ENCODE measurements around the gene FICD. TPM values are rescaled to one million over a fixed set of nuclear protein-coding genes. Genes with fewer than 3 reads are reported as not detected.

FICD gene
- total and polyA plus RNA-seq, 8 donors: 7.5 to 16.9 (median 10.6) TPM

DNA sequence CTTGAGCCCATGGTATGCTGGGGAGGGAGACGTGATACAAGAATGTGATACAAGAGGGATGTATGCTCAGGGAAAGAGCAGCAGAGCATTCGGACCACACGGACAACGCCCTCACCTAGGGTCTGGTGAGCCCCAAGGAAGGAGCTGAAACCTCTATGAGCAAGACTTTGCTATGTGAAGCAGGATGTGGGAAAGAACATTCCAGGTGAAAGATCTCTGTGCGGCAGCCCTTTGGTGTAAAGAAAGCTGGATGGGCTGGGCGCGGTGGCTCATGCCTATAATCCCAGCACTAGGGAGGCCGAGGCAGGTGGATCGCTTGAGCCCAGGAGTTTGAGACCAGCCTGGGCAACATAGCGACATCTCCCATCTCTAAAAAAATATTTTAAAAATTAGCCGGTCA lies 16.9 kb upstream of the FICD start:
- peaks cover 0 to 3% (median 0%) of the 10 kb centered on the region in 4 donors for H3K9me3 ChIP-seq
- ATAC-seq (no peak), DNase-seq (no peak), FAIRE-seq (no peak)
- no peaks in the 10 kb centered on the region for H3K36me3 ChIP-seq
- H3K4me1 ChIP-seq: no peaks in the 10 kb centered on the region
- TF ChIP-seq, protein P1, sequence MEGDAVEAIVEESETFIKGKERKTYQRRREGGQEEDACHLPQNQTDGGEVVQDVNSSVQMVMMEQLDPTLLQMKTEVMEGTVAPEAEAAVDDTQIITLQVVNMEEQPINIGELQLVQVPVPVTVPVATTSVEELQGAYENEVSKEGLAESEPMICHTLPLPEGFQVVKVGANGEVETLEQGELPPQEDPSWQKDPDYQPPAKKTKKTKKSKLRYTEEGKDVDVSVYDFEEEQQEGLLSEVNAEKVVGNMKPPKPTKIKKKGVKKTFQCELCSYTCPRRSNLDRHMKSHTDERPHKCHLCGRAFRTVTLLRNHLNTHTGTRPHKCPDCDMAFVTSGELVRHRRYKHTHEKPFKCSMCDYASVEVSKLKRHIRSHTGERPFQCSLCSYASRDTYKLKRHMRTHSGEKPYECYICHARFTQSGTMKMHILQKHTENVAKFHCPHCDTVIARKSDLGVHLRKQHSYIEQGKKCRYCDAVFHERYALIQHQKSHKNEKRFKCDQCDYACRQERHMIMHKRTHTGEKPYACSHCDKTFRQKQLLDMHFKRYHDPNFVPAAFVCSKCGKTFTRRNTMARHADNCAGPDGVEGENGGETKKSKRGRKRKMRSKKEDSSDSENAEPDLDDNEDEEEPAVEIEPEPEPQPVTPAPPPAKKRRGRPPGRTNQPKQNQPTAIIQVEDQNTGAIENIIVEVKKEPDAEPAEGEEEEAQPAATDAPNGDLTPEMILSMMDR (IDR thresholded peaks at IDR 0.05): no peak
- 70 to 79% methylated on average over 11 of the region's 11 CpGs for WGBS, 2 donors
- intact Hi-C loops (cut with DNase I): no loop called here
- no peaks in the 10 kb centered on the region for H3K27me3 ChIP-seq
- H3K4me3 ChIP-seq: no peak overlapping the region
- no peak overlapping the region for H3K27ac ChIP-seq

DNA sequence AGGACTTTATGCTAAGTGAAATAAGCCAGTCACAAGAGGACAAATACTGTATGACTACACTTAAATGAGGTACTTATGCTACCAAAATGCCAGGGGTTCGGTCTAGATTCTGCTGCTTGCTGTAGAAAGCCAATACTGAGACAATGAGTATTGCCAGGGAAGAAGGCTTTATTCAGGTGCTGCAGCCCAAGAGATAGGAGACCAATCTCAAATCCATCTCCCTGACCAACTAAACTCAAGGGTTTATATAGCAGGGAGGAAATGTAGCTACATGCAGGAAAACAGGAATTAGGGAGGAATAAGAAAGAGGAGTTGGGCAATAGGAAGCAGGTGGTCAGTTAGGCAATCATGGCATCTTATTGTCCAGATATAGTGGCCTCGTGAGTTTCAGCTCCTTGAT lies 12.2 kb upstream of the FICD start:
- intact Hi-C loops (cut with DNase I): no loop called here
- ATAC-seq (no peak), DNase-seq (no peak), FAIRE-seq (no peak)
- Histone ChIP-seq H3K36me3 (no peaks in the 10 kb centered on the region), H3K4me1 (no peaks in the 10 kb centered on the region), H3K4me3 (no peak overlapping the region), H3K27ac (no peak overlapping the region), H3K27me3 (peaks cover 0 to 3% (median 1%) of the 10 kb centered on the region in 4 donors), H3K9me3 (peaks cover 0 to 6% (median 0%) of the 10 kb centered on the region in 4 donors)
- TF ChIP-seq, protein P1 (IDR thresholded peaks at IDR 0.05): no peak
- WGBS, 2 donors: 48 to 56% methylated on average over 2 of the region's 2 CpGs

DNA sequence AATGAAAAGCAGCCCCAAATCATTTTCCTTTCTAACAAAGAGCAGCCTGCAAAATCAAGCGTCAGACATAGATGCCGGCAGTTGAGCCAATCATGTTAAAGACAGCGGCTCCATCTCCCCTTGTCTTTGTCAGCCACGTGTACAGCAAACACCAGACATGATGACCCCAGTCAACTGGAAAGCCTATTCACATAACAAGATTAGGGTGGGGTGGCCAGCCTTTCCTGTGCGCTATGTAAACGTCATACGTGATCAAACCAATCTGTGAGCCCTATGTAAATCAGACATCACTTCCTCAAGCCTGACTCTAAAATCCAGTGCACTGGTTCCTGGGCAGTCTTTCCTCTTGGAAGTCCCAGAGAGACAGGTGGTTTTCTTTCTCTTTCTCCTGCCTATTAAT lies 9.9 kb upstream of the FICD start:
- FAIRE-seq (no peak), ATAC-seq (no peak), DNase-seq (no peak)
- no peaks in the 10 kb centered on the region for H3K4me1 ChIP-seq
- H3K27me3 ChIP-seq: peaks cover 0 to 3% (median 1%) of the 10 kb centered on the region in 4 donors
- intact Hi-C loops (cut with DNase I): no loop called here
- H3K4me3 ChIP-seq: no peak overlapping the region
- 52 to 62% methylated on average over 7 of the region's 7 CpGs for WGBS, 2 donors
- peaks cover 0 to 6% (median 0%) of the 10 kb centered on the region in 4 donors for H3K9me3 ChIP-seq
- TF ChIP-seq, protein P1 (IDR thresholded peaks at IDR 0.05): no peak
- H3K36me3 ChIP-seq: no peaks in the 10 kb centered on the region
- no peak overlapping the region for H3K27ac ChIP-seq

DNA sequence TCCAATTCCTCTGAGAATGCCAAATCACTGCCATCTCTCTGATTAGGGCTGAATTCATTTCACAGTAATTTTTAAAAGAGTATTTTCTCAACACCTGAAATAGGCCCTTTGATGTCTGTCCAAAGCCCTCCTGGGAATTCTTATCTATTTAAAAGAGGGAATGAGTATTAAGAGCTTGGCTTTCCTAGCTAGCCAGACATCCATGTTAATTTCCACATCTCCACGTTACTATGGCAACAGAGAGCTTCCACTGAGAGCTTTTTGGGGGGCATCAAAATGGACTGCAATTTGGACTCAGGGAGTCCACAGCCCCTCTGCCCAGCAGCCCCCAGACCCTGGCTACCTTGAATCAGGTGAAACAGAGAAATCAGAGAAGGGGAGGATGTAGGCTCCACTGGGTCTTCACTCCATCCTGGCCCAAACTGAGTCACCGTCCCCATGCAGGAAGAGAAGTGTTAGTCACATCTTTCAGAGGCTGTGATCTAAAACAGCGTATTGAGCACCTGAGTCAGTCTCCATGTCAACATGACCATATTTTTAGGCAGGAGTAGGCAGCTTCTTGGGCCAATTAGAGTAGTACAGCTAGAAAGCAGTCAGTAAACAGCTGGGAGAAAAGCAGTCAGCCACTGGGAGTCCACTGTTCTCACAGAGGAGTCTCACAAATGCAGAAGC lies 7.0 kb upstream of the FICD start:
- Histone ChIP-seq H3K4me1 (no peaks in the 10 kb centered on the region), H3K36me3 (no peaks in the 10 kb centered on the region), H3K27ac (no peak overlapping the region), H3K9me3 (peaks cover 0 to 3% (median 0%) of the 10 kb centered on the region in 4 donors), H3K4me3 (no peak overlapping the region), H3K27me3 (peaks cover 0 to 3% (median 1%) of the 10 kb centered on the region in 4 donors)
- TF ChIP-seq, protein P1 (IDR thresholded peaks at IDR 0.05): no peak
- DNase-seq: no peak
- FAIRE-seq: no peak
- 49 to 54% methylated on average over 3 of the region's 3 CpGs for WGBS, 2 donors
- ATAC-seq: no peak
- intact Hi-C loops (cut with DNase I): no loop called here

DNA sequence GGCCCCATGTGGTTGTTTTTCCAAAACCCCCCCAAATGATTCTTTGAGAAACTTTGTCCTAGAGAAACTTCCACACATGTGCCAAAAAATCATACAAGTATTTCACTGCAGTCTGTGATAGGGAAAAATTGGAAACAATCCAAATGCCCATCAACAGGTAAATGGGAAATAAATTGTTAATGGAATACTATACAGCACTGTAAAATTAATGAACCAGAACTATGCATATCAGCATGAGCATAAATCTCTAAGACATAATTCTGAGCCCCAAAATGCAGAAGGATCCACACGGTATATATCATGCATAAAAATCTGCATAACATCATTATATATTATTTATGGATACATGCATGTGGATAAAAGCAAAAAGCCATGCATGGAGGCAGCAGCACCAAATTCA lies 5.3 kb upstream of the FICD start:
- TF ChIP-seq, protein P1 (IDR thresholded peaks at IDR 0.05): no peak
- FAIRE-seq (no peak), ATAC-seq (no peak), DNase-seq (no peak)
- H3K4me1 ChIP-seq: no peaks in the 10 kb centered on the region
- 79 to 95% methylated on average over 1 of the region's 1 CpG for WGBS, 2 donors
- intact Hi-C loops (cut with DNase I): no loop called here
- H3K4me3 ChIP-seq: no peak overlapping the region
- H3K27me3 ChIP-seq: peaks cover 0 to 3% (median 1%) of the 10 kb centered on the region in 4 donors
- no peak overlapping the region for H3K27ac ChIP-seq
- no peaks in the 10 kb centered on the region for H3K9me3 ChIP-seq
- no peaks in the 10 kb centered on the region for H3K36me3 ChIP-seq
